Measurements from ENCODE around the gene TECTA. TPM values are rescaled to one million over a fixed set of nuclear protein-coding genes. Genes with fewer than 3 reads are reported as not detected.

TECTA gene
- total and polyA plus RNA-seq, 2 of the 8 experiments (the other 6 are each of a cell fraction or from before 2014, with no cell fraction given) = 0.59 to 1.0 TPM

- Histone ChIP-seq H2BK12ac (ENCODE audit: low read depth, low read length) (no peak overlapping the region), H3K23me2 (ENCODE audit: low read depth, low read length) (no peaks in the 10 kb centered on the region), H2BK120ac (replicated peaks; ENCODE audit: low read depth, low read length) (no peak overlapping the region), H3K14ac (ENCODE audit: insufficient read length) (no peak overlapping the region), H3K4ac (replicated peaks; ENCODE audit: insufficient read length, low read depth, low read length) (no peak overlapping the region), H4K20me1 (replicated peaks in 1 of 2; ENCODE audit: control insufficient read depth in 1 of 2, insufficient read depth in 2 of 2, low read length in 2 of 2) (no peaks in the 10 kb centered on the region), H3K4me1 (replicated peaks in 1 of 4; ENCODE audit: control insufficient read depth in 3 of 4, insufficient read depth in 4 of 4, low read length in 3 of 4) (no peaks in the 10 kb centered on the region), H2AK5ac (ENCODE audit: low read depth, low read length) (no peak overlapping the region), H3K27ac (ENCODE audit: low read depth, low read length) (no peak overlapping the region), H3K9me3 (ENCODE audit: insufficient read depth in 2 of 2, low read depth in 1 of 2, low read length in 1 of 2) (peaks cover 6 to 12% of the 10 kb centered on the region in 2 experiments), H3K23ac (ENCODE audit: insufficient read length) (no peak overlapping the region), H3K79me2 (ENCODE audit: control insufficient read depth in 1 of 2, insufficient read depth in 2 of 2, low read length in 2 of 2) (no peaks in the 10 kb centered on the region), H4K8ac (ENCODE audit: extremely low read depth, insufficient read depth, low read length) (no peak overlapping the region), H4K5ac (ENCODE audit: insufficient read length, low read depth, low read length) (no peak overlapping the region), H3K36me3 (ENCODE audit: control insufficient read depth in 2 of 4, insufficient read depth in 4 of 4, low read length in 3 of 4) (no peaks in the 10 kb centered on the region), H4K91ac (replicated peaks; ENCODE audit: insufficient read length, low read length) (no peak overlapping the region), H2BK15ac (ENCODE audit: low read length) (no peak overlapping the region), H3K79me1 (ENCODE audit: low read depth, low read length) (no peaks in the 10 kb centered on the region), H3K18ac (ENCODE audit: extremely low read depth, low read length) (no peak overlapping the region), H3K4me3 (ENCODE audit: extremely low read depth in 1 of 4, insufficient read depth in 2 of 4, low read depth in 3 of 4, low read length in 4 of 4) (no peak overlapping the region), H2BK5ac (ENCODE audit: low read depth, low read length) (no peak overlapping the region), H3K27me3 (replicated peaks in 1 of 4; ENCODE audit: control insufficient read depth in 3 of 4, extremely low read depth in 1 of 4, insufficient read depth in 3 of 4, low read length in 3 of 4) (no peaks in the 10 kb centered on the region), H3K4me2 (ENCODE audit: insufficient read depth in 1 of 2, low read depth in 2 of 2, low read length in 2 of 2) (no peak overlapping the region), H2BK20ac (ENCODE audit: low read length) (no peak overlapping the region), H3K56ac (replicated peaks; ENCODE audit: insufficient read length, low read depth, low read length) (no peak overlapping the region), H3K9ac (replicated peaks in 1 of 4; ENCODE audit: extremely low read depth in 1 of 4, low read depth in 3 of 4, low read length in 3 of 4) (no peak overlapping the region), H2AFZ (ENCODE audit: low read length) (no peak overlapping the region)
- DNase-seq (ENCODE audit: low read depth in 1 of 2, low spot score in 2 of 2) (no peak), FAIRE-seq (no peak)
- POLR2A ChIA-PET (ENCODE audit: partially characterized antibody) = no interaction called here
- TF ChIP-seq GTF2F1 (IDR thresholded peaks at IDR 0.05; ENCODE audit: borderline replicate concordance, low read depth, low read length) (no peak), HDAC2 (IDR thresholded peaks at IDR 0.05; ENCODE audit: borderline replicate concordance in 1 of 2, low read depth in 2 of 2, low read length in 2 of 2) (no peak), POLR2AphosphoS5 (IDR thresholded peaks at IDR 0.05; ENCODE audit: low read depth, low read length) (no peak), NRF1 (IDR thresholded peaks at IDR 0.05; ENCODE audit: low read depth, low read length) (no peak), RAD21 (IDR thresholded peaks at IDR 0.05 in 1 of 2, conservative IDR thresholded peaks at IDR 0.05 in 1 of 2; ENCODE audit: low read depth in 2 of 2, low read length in 2 of 2) (no peak), EGR1 (IDR thresholded peaks at IDR 0.05; ENCODE audit: borderline replicate concordance, low read depth, low read length) (no peak), GABPA (IDR thresholded peaks at IDR 0.05; ENCODE audit: borderline replicate concordance, insufficient read depth, low read length) (no peak), BACH1 (IDR thresholded peaks at IDR 0.05; ENCODE audit: low read length) (no peak), YY1 (IDR thresholded peaks at IDR 0.05; ENCODE audit: low read depth, low read length) (no peak), CTCF (IDR thresholded peaks at IDR 0.05; ENCODE audit: control extremely low read depth in 1 of 3, insufficient read depth in 1 of 3, low read depth in 1 of 3, low read length in 3 of 3) (no peak)
- CTCF ChIA-PET (ENCODE audit: partially characterized antibody) = interaction anchor here (0.7 to 2.5 kb wide), 3 partner anchors 9 to 25 kb away, joined by 3 to 7 read pairs (median 5); no protein-coding TSS in a partner anchor
- 83% methylated on average over 5 of the region's 5 CpGs; no CpG with 5 or more reads in 1 of the 2 experiments for WGBS, 2 experiments (ENCODE audit: extremely low coverage in 1 of 2, insufficient coverage in 1 of 2, insufficient read length in 1 of 2, insufficient replicate concordance in 2 of 2, low coverage in 1 of 2, low lambda C conversion rate in 2 of 2, missing lambda C conversion rate in 1 of 2)
Observed at GRCh38 chr11:121221496-121222200, 120.6 kb downstream of the TECTA start.

All from H1 (cell line).